Erythroblast (primary cell): ENCODE data around the gene MAP2K2.

Experiments
- GATA1 ChIP-seq: IDR thresholded peaks from 2 replicates; pipeline ENCODE4 v1.6.1; 2011; ENCODE audit warnings: low read depth, mild to moderate bottlenecking, control low read depth, low read length, moderate library complexity
- POLR2A ChIP-seq: IDR thresholded peaks from 2 replicates; pipeline ENCODE4 v1.6.1; 2011; ENCODE audit warnings: mild to moderate bottlenecking, low read length

- no peak for TF ChIP-seq POLR2A
- TF ChIP-seq GATA1: no peak
Observed at GRCh38 chr19:4099041-4099764, 24.7 kb downstream of the MAP2K2 start.
